A673 (cell line): ENCODE results near the gene PLEKHS1.

ENCODE experiments used
- EZH2 ChIP-seq: fragments of 200-600 bp; sonication (generic); IDR thresholded peaks from 2 replicates; pipeline ENCODE4 v1.6.1; 2017; ENCODE audit warnings: borderline replicate concordance, low read depth, mild to moderate bottlenecking, mixed read lengths, antibody characterized with exemption, low read length; ENCODE audit not compliant: poor library complexity, severe bottlenecking
- TF ChIP-seq, protein P1 (sequence below): fragments of 300-800, 200-600 bp; sonication (generic); conservative IDR thresholded peaks from 2 replicates; pipeline ENCODE4 v1.5.1; 2017; ENCODE audit warnings: low read depth, mild to moderate bottlenecking, antibody characterized with exemption, low read length, moderate library complexity, mixed read lengths

DNA sequence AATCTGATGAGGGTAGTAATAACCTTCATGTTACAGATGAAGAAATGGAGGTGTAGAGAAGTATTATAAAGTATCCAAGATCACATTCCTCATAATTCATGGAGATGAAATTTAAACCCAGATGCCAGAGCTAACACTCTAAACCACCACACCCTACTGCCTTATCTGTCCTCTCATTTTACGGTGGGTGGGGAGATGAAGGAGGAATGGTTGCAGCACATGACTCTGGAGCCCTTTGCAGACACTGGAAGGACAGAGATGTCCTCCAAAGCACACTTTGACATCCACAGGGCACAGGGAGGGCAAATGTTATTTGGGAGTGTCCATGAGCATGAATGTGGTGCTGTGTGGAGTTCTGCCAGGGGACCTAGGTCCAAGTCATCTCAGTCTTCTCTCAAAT, 1.1 kb downstream of the PLEKHS1 start:
- TF ChIP-seq, protein P1, sequence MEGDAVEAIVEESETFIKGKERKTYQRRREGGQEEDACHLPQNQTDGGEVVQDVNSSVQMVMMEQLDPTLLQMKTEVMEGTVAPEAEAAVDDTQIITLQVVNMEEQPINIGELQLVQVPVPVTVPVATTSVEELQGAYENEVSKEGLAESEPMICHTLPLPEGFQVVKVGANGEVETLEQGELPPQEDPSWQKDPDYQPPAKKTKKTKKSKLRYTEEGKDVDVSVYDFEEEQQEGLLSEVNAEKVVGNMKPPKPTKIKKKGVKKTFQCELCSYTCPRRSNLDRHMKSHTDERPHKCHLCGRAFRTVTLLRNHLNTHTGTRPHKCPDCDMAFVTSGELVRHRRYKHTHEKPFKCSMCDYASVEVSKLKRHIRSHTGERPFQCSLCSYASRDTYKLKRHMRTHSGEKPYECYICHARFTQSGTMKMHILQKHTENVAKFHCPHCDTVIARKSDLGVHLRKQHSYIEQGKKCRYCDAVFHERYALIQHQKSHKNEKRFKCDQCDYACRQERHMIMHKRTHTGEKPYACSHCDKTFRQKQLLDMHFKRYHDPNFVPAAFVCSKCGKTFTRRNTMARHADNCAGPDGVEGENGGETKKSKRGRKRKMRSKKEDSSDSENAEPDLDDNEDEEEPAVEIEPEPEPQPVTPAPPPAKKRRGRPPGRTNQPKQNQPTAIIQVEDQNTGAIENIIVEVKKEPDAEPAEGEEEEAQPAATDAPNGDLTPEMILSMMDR: no peak
- TF ChIP-seq EZH2: no peak
